SK-N-MC (cell line): ENCODE measurements around the gene MED13L.

Experiments
- EZH2 ChIP-seq: fragments of 200-600 bp; sonication (generic); IDR thresholded peaks from one replicate; pipeline ENCODE4 v1.6.1; 2017; ENCODE audit warnings: antibody characterized with exemption
- POLR2AphosphoS5 ChIP-seq: IDR thresholded peaks from 2 replicates; pipeline ENCODE4 v1.6.1; 2012; ENCODE audit warnings: mild to moderate bottlenecking, low read depth, low read length, borderline replicate concordance

GRCh38 chr12:116099652-116100432, 177.7 kb downstream of the MED13L start:
- TF ChIP-seq POLR2AphosphoS5 (no peak), EZH2 (no peak)
